CD8-positive, alpha-beta memory T cell (primary cell): ENCODE measurements around the gene AHDC1. TPM values are rescaled to one million over a fixed set of nuclear protein-coding genes. Genes with fewer than 3 reads are reported as not detected.

Source experiments
- CTCF ChIA-PET: fragments of 350-600 bp; sonication (Branson Sonifier 250); formaldehyde crosslinking; loops from one replicate; lab custom pipeline; 2021; ENCODE audit warnings: antibody characterized with exemption; lab: Charles Lee
- POLR2A ChIA-PET: fragments of 350-600 bp; sonication (Branson Sonifier 250); formaldehyde crosslinking; loops from one replicate; lab custom pipeline; 2021; ENCODE audit warnings: antibody characterized with exemption; lab: Charles Lee
- DNase-seq, 5 donors: peaks; one replicate each; pipeline versions ENCODE4 v3.0.0 to v3.0.0-alpha.2; 2020 to 2022; ENCODE audit warnings: mixed read lengths in 1 of 5
- H3K27ac ChIP-seq: one replicate; pipeline ENCODE4 v1.7.0; 2013; ENCODE audit warnings: low read depth, mild to moderate bottlenecking, low read length, moderate library complexity
- H3K27me3 ChIP-seq: 2 replicates; pipeline ENCODE4 v1.7.0; 2013; ENCODE audit warnings: low read length, mild to moderate bottlenecking; ENCODE audit not compliant: insufficient read depth, poor library complexity, severe bottlenecking
- H3K36me3 ChIP-seq: 2 replicates; pipeline ENCODE4 v1.7.0; 2013; ENCODE audit warnings: mild to moderate bottlenecking, low read length, moderate library complexity; ENCODE audit not compliant: insufficient read depth
- H3K4me1 ChIP-seq: 2 replicates; pipeline ENCODE4 v1.7.0; 2013; ENCODE audit warnings: mild to moderate bottlenecking, low read length, moderate library complexity; ENCODE audit not compliant: insufficient read depth
- H3K4me3 ChIP-seq: 2 replicates; pipeline ENCODE4 v1.7.0; 2013; ENCODE audit warnings: mild to moderate bottlenecking, low read length
- H3K9me3 ChIP-seq: 2 replicates; pipeline ENCODE4 v1.7.0; 2013; ENCODE audit warnings: mild to moderate bottlenecking, low read length
- H3K27ac Mint-ChIP-seq, 8 donors: one replicate each; pipeline ENCODE4 v1.8.0; 2020 to 2021; ENCODE audit warnings: mixed read lengths in 8 of 8, mild to moderate bottlenecking in 6 of 8, inconsistent platforms in 3 of 8, moderate library complexity in 3 of 8
- H3K27me3 Mint-ChIP-seq, 2 donors: one replicate each; pipeline ENCODE4 v1.8.0; 2020 to 2021; ENCODE audit warnings: mixed read lengths in 2 of 2, mild to moderate bottlenecking in 1 of 2, moderate library complexity in 1 of 2
- H3K36me3 Mint-ChIP-seq, 3 donors: one replicate each; pipeline ENCODE4 v1.8.0; 2020 to 2021; ENCODE audit warnings: mixed read lengths in 3 of 3, inconsistent platforms in 1 of 3, mild to moderate bottlenecking in 1 of 3
- H3K4me1 Mint-ChIP-seq, 3 donors: one replicate each; pipeline ENCODE4 v1.8.0; 2020 to 2021; ENCODE audit warnings: mixed read lengths in 3 of 3, inconsistent platforms in 1 of 3, mild to moderate bottlenecking in 1 of 3
- H3K4me3 Mint-ChIP-seq, 7 donors: one replicate each; pipeline ENCODE4 v1.8.0; 2020 to 2021; ENCODE audit warnings: mixed read lengths in 7 of 7, mild to moderate bottlenecking in 6 of 7, moderate library complexity in 4 of 7, inconsistent platforms in 2 of 7
- H3K9me3 Mint-ChIP-seq, 5 donors: one replicate each; pipeline ENCODE4 v1.8.0; 2020 to 2022; ENCODE audit warnings: mixed read lengths in 5 of 5, mild to moderate bottlenecking in 3 of 5, moderate library complexity in 2 of 5, inconsistent platforms in 1 of 5
- polyA plus RNA-seq: library from polyadenylated mRNA; unstranded; fragments of 300-500 nt; fragmentation: Illumina TruSeq; gene quantifications from one replicate; pipeline ENCODE4 v1.2.3, GENCODE V29; 2021
- total RNA-seq, 2 experiments: library from RNA; stranded (reverse); gene quantifications; one replicate each; pipeline ENCODE4 v1.2.3, GENCODE V29; 2021

AHDC1 gene
- total and polyA plus RNA-seq, 3 experiments from 2014 or later, result 1.9 to 11.5 (median 11.5) TPM

DNA sequence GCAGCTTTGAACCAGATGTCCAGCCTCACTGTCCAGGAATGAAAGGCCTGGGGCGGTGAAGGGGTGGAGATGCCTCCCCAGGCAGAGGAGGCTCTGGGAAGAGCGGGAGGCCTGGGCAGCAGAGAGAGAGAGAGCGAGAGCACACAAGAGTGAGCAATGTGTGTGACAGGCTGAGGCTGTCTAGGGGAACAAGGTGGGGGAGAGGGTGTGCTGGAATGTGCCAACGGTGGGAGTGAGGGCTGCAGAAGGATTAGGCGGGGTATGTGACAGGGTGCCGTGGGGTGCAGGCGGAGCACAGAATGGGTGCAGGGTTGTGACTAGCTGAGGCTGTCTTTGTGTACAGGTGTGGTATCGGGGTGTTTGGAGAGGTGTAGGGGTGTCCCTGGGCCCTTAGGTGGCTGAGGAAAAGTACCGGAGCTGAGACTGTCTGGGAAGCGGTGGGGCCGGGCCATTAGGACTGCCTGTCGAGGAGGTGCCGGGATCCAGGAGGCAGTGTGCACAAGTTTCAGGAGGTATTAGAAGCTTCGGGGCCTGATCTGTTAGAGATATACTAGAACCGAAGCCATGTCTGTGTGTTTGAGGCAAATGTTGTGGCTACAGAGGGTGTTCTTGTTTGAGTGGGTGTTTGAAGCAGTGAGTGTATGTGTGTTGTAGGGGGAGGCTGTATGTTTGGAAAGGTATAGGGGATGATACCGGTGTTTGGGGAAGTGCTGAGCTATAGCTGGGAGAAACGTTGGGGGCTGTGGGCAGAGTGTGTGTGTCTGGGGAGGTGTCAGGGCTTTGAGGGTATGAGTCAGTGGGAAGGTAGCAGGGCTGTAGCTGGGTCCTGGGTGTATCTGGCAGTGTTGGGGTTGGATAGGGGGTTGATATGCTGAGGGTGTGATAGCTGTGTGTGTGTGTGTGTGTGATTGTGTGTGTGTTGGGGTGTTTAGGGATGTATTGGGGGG lies 9.1 kb downstream of the AHDC1 start:
- Mint-ChIP-seq H3K9me3 (no peaks in the 10 kb centered on the region), H3K36me3 (peaks cover 0 to 1% (median 0%) of the 10 kb centered on the region in 3 donors), H3K27ac (no peak overlapping the region), H3K27me3 (no peaks in the 10 kb centered on the region), H3K4me1 (peaks cover 11 to 20% (median 16%) of the 10 kb centered on the region in 3 donors), H3K4me3 (no peak overlapping the region)
- Histone ChIP-seq H3K36me3 (no peaks in the 10 kb centered on the region), H3K4me3 (no peak overlapping the region), H3K27ac (no peak overlapping the region), H3K4me1 (peaks cover 52% of the 10 kb centered on the region), H3K27me3 (no peaks in the 10 kb centered on the region), H3K9me3 (no peaks in the 10 kb centered on the region)
- ChIA-PET CTCF (interaction anchor here (0.8 to 1.9 kb wide), 3 partner anchors 11 to 261 kb away, joined by 3 to 5 read pairs (median 3); no protein-coding TSS in a partner anchor), POLR2A (interaction anchor here (0.6 kb wide), 1 partner anchor 360 kb away, joined by 4 read pairs; no protein-coding TSS in a partner anchor)
- no peak for DNase-seq

- Histone ChIP-seq H3K27me3 (no peaks in the 10 kb centered on the region), H3K9me3 (no peaks in the 10 kb centered on the region), H3K36me3 (no peaks in the 10 kb centered on the region), H3K4me3 (no peak overlapping the region), H3K4me1 (peaks cover 43% of the 10 kb centered on the region), H3K27ac (no peak overlapping the region)
- Mint-ChIP-seq H3K4me1 (peaks cover 5 to 11% (median 10%) of the 10 kb centered on the region in 3 donors), H3K27me3 (no peaks in the 10 kb centered on the region), H3K27ac (peak overlapping the region in 1 of 8 donors; percentile 91), H3K36me3 (peaks cover 0 to 1% (median 0%) of the 10 kb centered on the region in 3 donors), H3K9me3 (no peaks in the 10 kb centered on the region), H3K4me3 (peak overlapping the region in 1 of 7 donors; percentile 23)
- CTCF ChIA-PET, result interaction anchor here (2.6 kb wide), 1 partner anchor 25 kb away, joined by 8 read pairs; no protein-coding TSS in a partner anchor
- no peak for DNase-seq
- POLR2A ChIA-PET, result no interaction called here
Observed at GRCh38 chr1:27593678-27594563, 10.0 kb downstream of the AHDC1 start.

DNA sequence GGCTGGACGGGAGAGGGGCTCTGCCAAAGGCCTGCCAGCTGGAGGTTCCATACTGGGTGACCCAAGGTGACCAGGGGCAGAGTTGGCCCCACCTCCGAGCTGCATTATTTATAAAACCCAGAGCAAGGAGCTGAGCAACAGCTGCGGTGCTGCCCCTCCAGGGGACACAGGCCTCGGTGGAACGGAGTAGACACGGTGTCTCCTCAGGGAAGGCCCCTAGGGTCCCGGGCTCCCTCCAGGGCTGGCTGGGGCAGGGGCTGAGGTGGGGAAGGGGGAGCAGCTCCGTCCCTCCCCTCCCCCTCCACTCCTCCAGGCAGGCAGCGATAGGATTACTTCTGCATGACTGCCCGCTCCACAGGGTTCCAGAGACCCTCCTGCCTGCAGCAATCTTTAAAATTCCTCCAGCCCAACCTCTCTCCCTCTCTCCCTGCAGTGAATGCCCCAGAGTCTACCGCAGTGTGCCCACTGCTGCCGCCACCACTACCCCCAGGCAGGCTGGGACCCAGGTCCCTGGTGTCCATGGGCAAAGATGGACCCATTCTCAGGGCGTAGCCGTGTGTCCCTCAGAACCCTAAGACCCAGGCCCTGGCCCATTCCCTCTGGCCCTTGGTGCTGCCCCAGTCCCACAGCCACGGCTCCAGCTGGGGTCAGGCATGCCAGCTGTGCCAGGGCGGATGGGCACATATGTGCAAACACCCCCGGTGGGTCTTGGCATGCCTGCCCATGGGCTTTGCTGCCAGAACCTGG lies 10.8 kb downstream of the AHDC1 start:
- Mint-ChIP-seq H3K27me3 (no peaks in the 10 kb centered on the region), H3K36me3 (peaks cover 0 to 1% (median 0%) of the 10 kb centered on the region in 3 donors), H3K9me3 (no peaks in the 10 kb centered on the region), H3K27ac (peak overlapping the region in 1 of 8 donors; percentile 91), H3K4me3 (no peak overlapping the region), H3K4me1 (peaks cover 0 to 6% (median 6%) of the 10 kb centered on the region in 3 donors)
- Histone ChIP-seq H3K27me3 (no peaks in the 10 kb centered on the region), H3K36me3 (no peaks in the 10 kb centered on the region), H3K4me3 (no peak overlapping the region), H3K27ac (no peak overlapping the region), H3K4me1 (peaks cover 35% of the 10 kb centered on the region), H3K9me3 (no peaks in the 10 kb centered on the region)
- ChIA-PET POLR2A (no interaction called here), CTCF (interaction anchor here (1.2 to 2.6 kb wide), 2 partner anchors 9 to 25 kb away, joined by 3 to 8 read pairs; no protein-coding TSS in a partner anchor)
- DNase-seq, result no peak

DNA sequence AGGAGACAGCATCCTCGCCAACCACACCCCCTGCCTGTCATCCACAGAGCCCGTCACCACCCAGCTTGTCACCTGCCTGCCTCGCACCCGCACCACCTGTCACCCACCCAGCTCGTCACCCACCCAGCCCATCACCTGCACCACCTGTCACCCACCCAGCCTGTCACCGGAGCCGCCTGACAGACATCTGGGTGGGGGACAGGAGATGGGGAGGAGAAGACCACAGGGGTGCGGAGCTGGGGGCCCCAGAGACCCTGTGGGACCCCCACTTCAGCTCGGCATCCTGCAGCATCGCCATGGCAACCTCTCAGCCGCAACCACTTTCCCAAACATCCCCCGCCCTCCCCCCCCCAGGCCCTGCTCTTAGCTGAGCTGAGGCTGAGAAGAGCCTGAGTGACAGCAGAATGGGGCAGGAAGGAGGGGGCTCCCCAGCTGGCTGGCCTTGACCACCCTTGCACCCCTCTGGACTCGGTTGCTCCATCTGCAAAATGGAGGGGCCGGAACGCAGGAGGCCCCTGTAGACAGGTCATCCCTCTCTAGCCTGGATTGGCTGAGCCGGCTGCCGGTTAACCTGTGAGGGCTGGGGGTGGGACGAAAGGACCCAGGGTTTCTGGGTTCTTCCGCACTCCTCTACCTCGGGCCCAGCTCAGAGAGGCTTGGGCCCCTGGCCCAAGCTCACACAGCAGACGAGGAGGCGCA lies 11.6 kb downstream of the AHDC1 start:
- Mint-ChIP-seq H3K27me3 (no peaks in the 10 kb centered on the region), H3K4me3 (no peak overlapping the region), H3K4me1 (peaks cover 0 to under 1% (median 0%) of the 10 kb centered on the region in 3 donors), H3K9me3 (no peaks in the 10 kb centered on the region), H3K27ac (peak overlapping the region in 1 of 8 donors; percentile 52), H3K36me3 (peaks cover 0 to 1% (median 0%) of the 10 kb centered on the region in 3 donors)
- no peaks in the 10 kb centered on the region for H3K9me3 ChIP-seq
- H3K27me3 ChIP-seq, result no peaks in the 10 kb centered on the region
- H3K27ac ChIP-seq, result no peak overlapping the region
- ChIA-PET CTCF (interaction anchor here (1.2 to 2.6 kb wide), 2 partner anchors 10 to 24 kb away, joined by 3 to 8 read pairs; no protein-coding TSS in a partner anchor), POLR2A (no interaction called here)
- no peak for DNase-seq
- no peaks in the 10 kb centered on the region for H3K36me3 ChIP-seq
- peaks cover 28% of the 10 kb centered on the region for H3K4me1 ChIP-seq
- H3K4me3 ChIP-seq, result no peak overlapping the region

- Mint-ChIP-seq H3K27me3 (no peaks in the 10 kb centered on the region), H3K27ac (peak overlapping the region in 1 of 8 donors; percentile 52), H3K36me3 (peaks cover 0 to 1% (median 0%) of the 10 kb centered on the region in 3 donors), H3K4me1 (no peaks in the 10 kb centered on the region), H3K4me3 (no peak overlapping the region), H3K9me3 (no peaks in the 10 kb centered on the region)
- Histone ChIP-seq H3K27ac (no peak overlapping the region), H3K27me3 (no peaks in the 10 kb centered on the region), H3K4me3 (no peak overlapping the region), H3K36me3 (no peaks in the 10 kb centered on the region), H3K4me1 (peaks cover 21% of the 10 kb centered on the region), H3K9me3 (no peaks in the 10 kb centered on the region)
- no peak for DNase-seq
- ChIA-PET POLR2A (no interaction called here), CTCF (interaction anchor here (1.2 to 2.6 kb wide), 2 partner anchors 10 to 23 kb away, joined by 3 to 8 read pairs; no protein-coding TSS in a partner anchor)
Observed at GRCh38 chr1:27591622-27592021, 12.3 kb downstream of the AHDC1 start.

- Mint-ChIP-seq H3K4me1 (no peaks in the 10 kb centered on the region), H3K36me3 (peaks cover 0 to 1% (median 0%) of the 10 kb centered on the region in 3 donors), H3K27ac (no peak overlapping the region), H3K9me3 (no peaks in the 10 kb centered on the region), H3K27me3 (no peaks in the 10 kb centered on the region), H3K4me3 (no peak overlapping the region)
- Histone ChIP-seq H3K27ac (no peak overlapping the region), H3K27me3 (no peaks in the 10 kb centered on the region), H3K9me3 (no peaks in the 10 kb centered on the region), H3K36me3 (no peaks in the 10 kb centered on the region), H3K4me1 (peaks cover 15% of the 10 kb centered on the region), H3K4me3 (no peak overlapping the region)
- ChIA-PET POLR2A (no interaction called here), CTCF (interaction anchor here (2.6 kb wide), 1 partner anchor 23 kb away, joined by 8 read pairs; no protein-coding TSS in a partner anchor)
- DNase-seq, result no peak
Observed at GRCh38 chr1:27590917-27591508, 12.9 kb downstream of the AHDC1 start.
